CD4-positive, alpha-beta T cell treated with Interleukin-17A for 1 hour (primary cell): ENCODE data around the gene CDKAL1.
"Not testable (repeated sequence)": the region's sequence is repeated elsewhere in the genome, so short reads cannot be mapped to it uniquely, and the experiment has no call there.

Experiments
- DNase-seq: peaks from one replicate; pipeline ENCODE4 v3.0.0-alpha.2; 2020

CDKAL1 gene

GRCh38 chr6:21193790-21194475, 659.7 kb downstream of the CDKAL1 start:
- no peak for DNase-seq

DNA sequence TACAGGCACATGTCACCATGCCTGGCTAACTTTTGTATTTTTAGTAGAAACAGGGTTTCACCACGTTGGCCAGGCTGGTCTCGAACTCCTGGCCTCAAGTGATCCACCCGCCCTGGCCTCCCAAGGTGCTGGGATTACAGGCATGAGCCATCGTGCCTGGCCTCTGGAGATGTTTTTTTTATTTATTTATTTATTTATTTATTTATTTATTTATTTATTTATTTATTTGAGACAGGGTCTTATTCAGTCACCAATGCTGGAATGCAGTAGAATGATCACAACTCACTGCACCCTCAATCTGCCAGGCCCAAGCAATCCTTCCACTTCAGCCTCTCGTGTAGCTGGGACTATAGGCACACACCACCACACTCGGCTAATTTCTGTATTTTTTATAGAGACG, 661.0 kb downstream of the CDKAL1 start:
- DNase-seq, result not testable (repeated sequence)

GRCh38 chr6:21198032-21198640, 663.9 kb downstream of the CDKAL1 start:
- no peak for DNase-seq

DNA sequence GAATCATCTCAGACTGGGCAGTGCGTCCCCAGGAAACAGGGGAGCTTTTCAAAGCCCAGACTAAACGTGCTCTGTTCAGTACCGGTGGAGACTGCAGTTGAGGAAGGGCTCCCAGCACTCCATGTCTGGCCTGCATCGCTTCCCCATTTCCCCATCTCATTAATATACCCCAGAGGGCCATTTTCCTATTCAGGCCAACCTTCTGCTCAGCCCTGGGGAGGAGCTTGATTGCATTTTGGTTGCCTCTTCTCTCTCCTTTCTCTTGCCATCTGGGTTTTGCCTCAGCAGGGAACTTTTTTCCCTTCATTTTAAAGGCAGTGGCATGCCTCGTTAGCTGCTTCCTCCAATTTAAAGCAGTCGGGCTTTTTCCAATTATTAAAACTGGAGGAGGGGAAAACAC, 665.0 kb downstream of the CDKAL1 start:
- no peak for DNase-seq

DNA sequence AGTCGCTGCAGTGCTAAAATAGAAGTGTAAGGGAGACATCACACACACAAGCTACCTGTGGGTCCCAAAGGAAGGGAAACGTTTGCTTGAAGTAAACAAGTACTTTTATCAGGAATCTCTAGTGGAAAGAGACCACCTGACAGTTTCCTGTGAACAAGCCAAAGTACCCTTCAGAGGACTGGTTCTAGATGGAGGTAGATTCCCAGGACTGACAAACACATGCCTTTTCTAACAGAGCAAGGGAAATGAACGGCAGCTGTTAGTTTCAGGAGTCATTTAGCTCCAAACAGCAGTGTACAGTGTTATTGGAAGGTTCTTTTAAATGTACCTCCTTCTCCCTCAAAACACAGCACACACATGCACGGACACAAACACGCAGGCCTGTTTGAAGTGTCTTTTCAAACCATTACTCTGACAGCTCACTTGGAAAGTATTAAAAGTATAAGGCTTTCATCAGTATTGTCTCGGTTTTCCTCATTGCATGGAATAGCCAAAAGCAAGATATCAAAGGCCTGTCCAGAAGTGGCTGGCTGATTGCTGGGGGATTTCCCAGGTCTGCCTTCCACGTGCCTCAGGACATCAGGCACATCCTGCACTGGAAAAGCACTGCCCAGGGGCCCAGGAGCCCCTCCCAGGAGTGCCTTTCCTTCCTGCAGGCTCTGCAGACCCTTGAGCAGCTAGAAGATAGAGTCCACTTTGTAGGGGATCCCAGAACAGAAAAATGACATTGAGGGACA, 666.0 kb downstream of the CDKAL1 start:
- no peak for DNase-seq

- DNase-seq, result no peak
Measured at GRCh38 chr6:21201187-21201586, 666.9 kb downstream of the CDKAL1 start.

DNA sequence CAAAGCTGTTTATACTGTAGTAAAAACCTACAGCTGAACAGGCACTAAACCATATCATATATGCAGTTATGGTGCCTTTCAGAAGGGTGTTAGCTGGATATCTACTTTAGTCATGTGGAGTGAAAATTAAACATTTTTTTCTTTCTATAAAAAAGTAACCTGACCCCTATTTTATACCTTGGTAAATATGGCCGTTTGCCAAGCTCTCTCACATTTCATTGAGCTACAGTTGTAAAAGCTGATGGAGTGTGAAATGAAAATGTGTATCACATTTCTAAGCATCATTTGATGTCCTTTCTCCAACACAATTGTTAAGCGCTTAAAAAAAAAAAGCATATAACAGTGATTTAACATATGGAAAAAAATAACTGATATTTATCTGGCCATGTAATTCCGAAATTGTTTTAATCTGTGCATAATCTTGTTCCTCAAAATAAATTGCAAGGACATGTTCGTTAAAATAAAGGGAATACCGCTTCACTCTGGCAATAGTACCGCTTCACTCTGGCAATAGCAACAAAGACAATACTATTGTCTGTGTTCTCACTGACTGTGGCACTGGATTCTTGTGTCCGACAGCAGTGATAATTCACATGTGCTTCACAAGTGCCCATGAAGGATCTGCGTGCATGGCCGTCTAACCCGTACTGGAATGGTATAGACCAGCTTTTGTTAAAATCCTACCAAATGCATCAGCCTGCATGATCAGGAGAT, 667.5 kb downstream of the CDKAL1 start:
- no peak for DNase-seq

- no peak for DNase-seq
Measured at GRCh38 chr6:21202521-21202920, 668.3 kb downstream of the CDKAL1 start.

- no peak for DNase-seq
Measured at GRCh38 chr6:21204951-21205350, 670.7 kb downstream of the CDKAL1 start.

- no peak for DNase-seq
Measured at GRCh38 chr6:21208081-21208795, 674.0 kb downstream of the CDKAL1 start.

DNA sequence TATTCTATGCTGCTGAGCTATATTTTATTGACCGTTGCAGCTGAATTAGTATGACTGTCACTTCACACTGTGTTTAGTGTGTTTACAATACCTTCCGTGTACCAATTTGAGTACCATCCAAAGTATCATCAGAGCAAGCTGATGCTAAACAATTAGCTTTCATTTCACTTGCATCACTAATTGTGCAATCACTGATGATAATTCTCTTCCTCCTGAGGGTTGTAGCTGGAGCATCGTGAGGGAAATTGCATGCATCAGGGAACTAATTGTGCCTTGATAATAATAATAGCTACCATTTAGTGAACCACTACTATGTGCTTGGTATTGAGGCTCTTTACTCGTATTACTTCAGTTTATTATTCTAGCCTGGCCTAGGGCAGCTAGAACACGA, 674.5 kb downstream of the CDKAL1 start:
- no peak for DNase-seq

DNA sequence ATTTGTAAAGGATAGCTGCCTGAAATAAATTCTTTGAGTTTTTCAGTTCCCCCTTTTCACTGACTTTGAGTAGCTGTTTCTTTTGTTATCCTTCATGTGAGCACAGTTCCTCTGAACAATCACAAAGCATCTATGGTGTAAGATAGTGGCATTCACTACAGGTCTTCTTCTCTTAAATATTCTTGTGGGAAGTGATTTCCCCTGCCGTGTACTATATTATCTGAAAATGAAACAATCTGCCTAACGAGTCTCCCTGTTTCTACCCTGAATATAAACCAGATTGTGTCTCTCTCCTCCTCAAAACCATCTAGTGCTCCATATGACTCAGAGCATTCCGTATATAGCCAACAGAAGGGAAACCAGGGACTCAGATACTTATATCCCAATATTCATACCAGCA, 679.2 kb downstream of the CDKAL1 start:
- DNase-seq, result no peak

DNA sequence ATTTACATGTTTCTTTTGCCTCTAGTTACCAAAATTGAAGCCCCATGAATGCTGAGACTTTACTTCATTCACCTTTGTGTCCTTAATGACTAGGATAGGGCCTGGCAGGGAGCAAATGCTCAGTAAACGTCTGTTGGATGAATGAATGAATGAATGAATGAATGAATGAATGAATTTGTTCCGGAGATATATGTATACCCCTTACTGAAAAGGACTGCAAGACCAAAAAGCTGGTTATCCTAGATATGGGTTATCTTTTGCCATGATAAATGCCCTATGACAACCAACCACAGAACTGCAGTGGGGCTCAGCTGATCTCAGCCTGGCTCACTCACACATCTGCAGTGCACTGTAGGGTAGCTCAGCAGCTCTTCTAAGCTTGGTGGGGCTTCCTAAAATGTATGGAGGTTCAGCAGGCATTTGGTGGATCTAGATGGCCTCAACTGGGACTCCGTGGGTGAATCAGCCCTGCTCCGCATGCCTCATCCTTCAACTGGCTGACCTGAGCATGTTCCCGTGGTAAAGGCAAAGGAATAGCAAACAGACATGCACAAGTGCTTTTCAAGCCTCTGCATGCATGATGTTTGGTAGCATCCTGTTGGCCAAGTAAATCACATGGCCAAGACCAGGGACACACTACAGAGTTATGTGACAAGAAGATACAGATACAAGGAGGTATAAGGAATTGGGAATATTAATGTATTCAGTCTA, 680.6 kb downstream of the CDKAL1 start:
- DNase-seq, result no peak

DNA sequence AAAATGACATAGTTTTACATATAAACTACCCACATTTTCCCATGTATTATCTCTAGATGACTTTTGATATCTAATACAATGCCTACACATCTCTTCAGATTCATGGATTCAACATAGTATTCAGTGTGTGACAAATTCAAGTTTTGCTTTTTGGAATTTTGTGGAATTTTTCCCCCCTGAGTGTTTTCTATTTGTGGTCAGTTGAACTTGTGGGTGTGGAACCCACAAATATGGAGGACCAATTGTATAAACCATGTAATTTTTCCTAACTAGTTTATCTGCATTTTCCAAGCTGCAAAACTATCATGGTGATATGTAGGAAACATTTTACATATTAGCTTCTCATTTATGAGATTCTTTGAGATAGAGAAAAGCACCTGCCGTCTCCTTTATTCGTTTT, 685.0 kb downstream of the CDKAL1 start:
- DNase-seq, result no peak

DNA sequence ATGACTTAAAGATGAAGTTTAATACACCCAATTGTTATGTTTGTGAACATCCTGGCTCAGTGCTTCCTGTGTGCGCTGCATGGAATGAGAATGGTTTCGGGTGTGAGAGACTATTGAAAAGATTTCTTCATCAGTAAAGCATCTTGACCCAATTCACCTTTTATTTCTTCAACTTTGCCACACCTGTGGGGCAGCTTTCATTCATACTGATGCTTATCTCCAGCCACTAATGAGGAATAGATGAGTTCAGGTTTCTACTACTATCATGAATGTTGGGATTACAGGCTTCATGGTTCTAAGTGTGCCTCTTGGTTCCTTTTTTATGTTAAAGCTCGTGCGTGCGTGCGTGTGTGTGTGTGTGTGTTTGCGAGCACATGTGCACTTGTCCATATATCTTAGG, 685.6 kb downstream of the CDKAL1 start:
- no peak for DNase-seq

DNA sequence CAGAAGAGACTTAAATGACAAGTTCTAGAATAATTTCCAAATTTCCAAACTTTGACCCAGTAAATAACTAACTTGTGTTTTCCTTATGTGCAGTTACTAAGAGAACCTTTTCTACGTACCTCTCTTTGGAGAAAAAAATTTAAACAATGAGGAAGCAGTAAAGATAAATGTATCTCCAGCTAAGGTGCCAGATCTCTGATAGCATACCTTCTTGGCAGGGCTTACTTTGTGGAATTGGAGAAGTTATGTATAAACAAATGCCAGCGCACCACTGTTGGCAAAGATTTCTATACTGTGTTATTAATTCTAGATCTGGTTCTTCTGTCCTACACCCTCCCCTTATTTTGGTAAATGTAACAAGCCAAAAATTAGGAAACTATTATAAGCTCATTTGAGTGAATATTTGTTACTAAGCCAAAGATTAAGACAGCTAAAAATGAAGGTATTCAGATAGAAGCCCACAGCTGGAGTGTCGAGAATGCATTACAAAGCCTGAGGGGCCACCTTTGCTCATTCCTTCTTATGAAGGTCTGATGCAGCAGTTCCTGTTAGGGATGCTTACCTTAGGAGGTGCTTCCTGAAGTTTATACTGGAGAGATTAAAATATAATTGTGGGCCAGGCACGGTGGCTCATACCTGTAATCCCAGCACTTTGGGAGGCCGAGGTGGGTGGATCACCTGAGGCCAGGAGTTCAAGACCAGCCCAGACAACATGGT, 686.2 kb downstream of the CDKAL1 start:
- DNase-seq, result no peak

DNA sequence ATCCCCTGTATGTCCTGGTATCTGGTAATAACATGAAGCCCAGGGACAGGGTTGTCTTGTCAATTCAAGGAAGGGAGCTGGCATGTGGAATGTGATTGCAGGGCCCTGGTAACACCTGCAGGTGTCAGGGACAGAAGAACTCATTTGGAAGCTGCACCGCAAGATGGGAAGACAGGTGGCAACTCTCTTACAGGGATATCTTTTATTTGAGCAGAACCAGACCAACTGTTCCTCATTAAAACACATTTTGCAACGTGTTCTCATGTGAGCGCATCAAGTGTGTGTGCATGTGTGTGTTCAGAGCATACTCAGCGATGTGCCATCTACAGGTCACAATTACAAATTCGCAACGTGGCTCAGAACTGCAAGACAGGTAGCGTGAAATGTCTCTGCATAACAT, 688.4 kb downstream of the CDKAL1 start:
- DNase-seq, result no peak

- DNase-seq, result no peak
Measured at GRCh38 chr6:21225912-21226311, 691.7 kb downstream of the CDKAL1 start.

GRCh38 chr6:21227486-21227885, 693.2 kb downstream of the CDKAL1 start:
- DNase-seq, result no peak

DNA sequence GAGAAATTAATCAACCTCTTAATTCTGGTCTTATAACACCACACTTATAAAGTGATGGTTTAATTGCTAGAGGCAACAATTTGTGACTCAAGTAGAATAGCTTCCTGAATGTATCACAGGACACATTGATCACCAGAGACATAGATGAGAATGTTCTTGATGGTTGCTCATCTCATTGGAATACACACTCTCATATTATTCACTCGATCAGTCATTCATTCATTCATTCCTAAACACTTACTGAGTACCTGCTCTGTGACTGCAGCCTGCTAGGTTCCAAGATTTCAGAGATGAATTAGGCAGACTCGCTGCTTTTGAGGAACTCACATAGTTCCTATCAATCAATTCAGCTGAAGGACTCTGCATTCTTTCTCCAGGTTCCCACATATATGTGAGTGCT, 694.2 kb downstream of the CDKAL1 start:
- DNase-seq, result no peak

- DNase-seq, result no peak
Measured at GRCh38 chr6:21228876-21229460, 694.7 kb downstream of the CDKAL1 start.
